Central memory CD8-positive, alpha-beta T cell (primary cell): ENCODE measurements around the gene LPCAT3.
A peak's percentile ranks its signal among the peaks of the same experiment; 100 is the strongest.

ENCODE experiments used
- ATAC-seq: fragments of 150-1000 bp; cut with Tn5 transposase; replicated peaks from 2 replicates; pipeline ENCODE4 v1.10.0; 2022; ENCODE audit warnings: mild to moderate bottlenecking, moderate FRiP score, moderate number of reproducible peaks; ENCODE audit not compliant: poor library complexity, severe bottlenecking; ENCODE audit errors: extremely low read depth
- DNase-seq, 2 donors: peaks; one replicate each; pipeline ENCODE4 v3.0.0; 2021; ENCODE audit warnings: low spot score in 2 of 2
- H3K27ac Mint-ChIP-seq: one replicate; pipeline ENCODE4 v1.8.0; 2022; ENCODE audit warnings: low read depth, mild to moderate bottlenecking, moderate library complexity, mixed read lengths
- H3K27me3 Mint-ChIP-seq: one replicate; pipeline ENCODE4 v1.8.0; 2022; ENCODE audit warnings: mixed read lengths
- H3K36me3 Mint-ChIP-seq: one replicate; pipeline ENCODE4 v1.8.0; 2022; ENCODE audit warnings: mild to moderate bottlenecking, moderate library complexity, mixed read lengths; ENCODE audit not compliant: insufficient read depth
- H3K4me1 Mint-ChIP-seq: one replicate; pipeline ENCODE4 v1.8.0; 2022; ENCODE audit warnings: mixed read lengths
- H3K4me3 Mint-ChIP-seq: one replicate; pipeline ENCODE4 v1.8.0; 2022; ENCODE audit warnings: mild to moderate bottlenecking, moderate library complexity, mixed read lengths
- H3K9me3 Mint-ChIP-seq: one replicate; pipeline ENCODE4 v1.8.0; 2022; ENCODE audit warnings: mixed read lengths

The LPCAT3 gene

GRCh38 chr12:6950811-6951540 is 67.3 kb downstream of the LPCAT3 start, which contains the start of gene PTPN6:
Gene PTPN6 (plus strand): TSS chr12:6951356. CDS start chr12:6951513, 157 bp downstream.
- Mint-ChIP-seq H3K36me3 (peaks cover 49% of the 10 kb centered on the region), H3K27ac (peak within 1 kb of the TSS; percentile 99), H3K4me3 (peak within 1 kb of the TSS; percentile 98), H3K9me3 (no peaks in the 10 kb centered on the region), H3K4me1 (peaks cover 92% of the 10 kb centered on the region), H3K27me3 (no peaks in the 10 kb centered on the region)
- DNase-seq = no peak
- peak; percentile 30 for ATAC-seq

GRCh38 chr12:6950401-6950801 is 67.9 kb downstream of the LPCAT3 start:
- ATAC-seq = no peak
- no peak for DNase-seq
- peak overlapping the region; percentile 98 for H3K4me3 Mint-ChIP-seq
- H3K4me1 Mint-ChIP-seq = peaks cover 92% of the 10 kb centered on the region
- H3K27ac Mint-ChIP-seq = peak overlapping the region; percentile 99
- H3K27me3 Mint-ChIP-seq = no peaks in the 10 kb centered on the region
- peaks cover 44% of the 10 kb centered on the region for H3K36me3 Mint-ChIP-seq
- no peaks in the 10 kb centered on the region for H3K9me3 Mint-ChIP-seq

- H3K36me3 Mint-ChIP-seq = peaks cover 41% of the 10 kb centered on the region
- no peaks in the 10 kb centered on the region for H3K9me3 Mint-ChIP-seq
- DNase-seq (no peak), ATAC-seq (peak; percentile 22)
- H3K4me3 Mint-ChIP-seq = peak overlapping the region; percentile 98
- H3K27me3 Mint-ChIP-seq = no peaks in the 10 kb centered on the region
- peak overlapping the region; percentile 99 for H3K27ac Mint-ChIP-seq
- peaks cover 92% of the 10 kb centered on the region for H3K4me1 Mint-ChIP-seq
Measured at GRCh38 chr12:6948873-6949594, 69.2 kb downstream of the LPCAT3 start.

DNA sequence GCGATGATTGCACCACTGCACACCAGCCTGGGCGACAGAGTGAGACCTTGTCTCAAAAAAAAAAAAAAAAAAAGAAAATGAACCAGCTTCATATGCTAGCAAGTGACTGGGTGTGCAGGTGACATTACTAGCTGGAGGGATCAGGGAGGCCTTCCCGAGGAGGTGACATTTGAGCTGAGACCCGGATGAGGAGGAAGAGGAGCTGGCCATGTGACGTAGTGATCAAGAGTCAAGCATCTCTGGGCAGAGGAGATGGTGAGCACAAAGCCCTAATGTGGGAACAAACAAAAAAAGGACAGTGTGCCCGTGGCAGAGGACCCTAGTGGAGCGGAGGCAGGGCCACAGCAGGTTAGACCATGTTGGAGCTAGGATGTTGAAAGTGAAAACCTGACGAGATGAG is 70.7 kb downstream of the LPCAT3 start:
- H3K9me3 Mint-ChIP-seq = no peaks in the 10 kb centered on the region
- ATAC-seq (no peak), DNase-seq (no peak)
- peak overlapping the region; percentile 99 for H3K27ac Mint-ChIP-seq
- no peaks in the 10 kb centered on the region for H3K27me3 Mint-ChIP-seq
- H3K4me3 Mint-ChIP-seq = peak overlapping the region; percentile 98
- H3K4me1 Mint-ChIP-seq = peaks cover 91% of the 10 kb centered on the region
- peaks cover 39% of the 10 kb centered on the region for H3K36me3 Mint-ChIP-seq

DNA sequence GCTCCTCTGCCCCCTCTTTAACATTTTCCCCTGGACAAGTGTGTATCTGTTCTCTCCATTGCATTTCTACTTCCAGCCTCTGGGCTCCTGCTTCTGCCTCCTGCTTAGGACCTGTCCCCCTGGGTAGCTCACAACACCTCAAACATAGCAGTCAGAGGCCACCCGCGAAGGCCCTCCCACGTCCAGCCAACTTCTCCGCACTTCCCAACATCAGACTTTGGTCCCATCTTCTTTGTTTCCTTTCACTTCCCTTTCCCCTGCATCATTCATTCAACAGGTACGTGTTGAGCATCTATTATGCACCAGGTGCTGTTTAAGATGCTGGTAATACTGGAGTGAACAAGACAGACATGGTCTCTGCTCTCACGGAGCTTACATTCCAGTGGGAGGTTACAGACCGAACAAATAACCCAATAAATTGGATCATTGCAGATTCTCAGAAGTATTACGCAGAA is 71.3 kb downstream of the LPCAT3 start:
- ATAC-seq (no peak), DNase-seq (no peak)
- peaks cover 90% of the 10 kb centered on the region for H3K4me1 Mint-ChIP-seq
- H3K9me3 Mint-ChIP-seq = no peaks in the 10 kb centered on the region
- peak overlapping the region; percentile 98 for H3K4me3 Mint-ChIP-seq
- H3K27me3 Mint-ChIP-seq = no peaks in the 10 kb centered on the region
- peak overlapping the region; percentile 99 for H3K27ac Mint-ChIP-seq
- peaks cover 36% of the 10 kb centered on the region for H3K36me3 Mint-ChIP-seq

DNA sequence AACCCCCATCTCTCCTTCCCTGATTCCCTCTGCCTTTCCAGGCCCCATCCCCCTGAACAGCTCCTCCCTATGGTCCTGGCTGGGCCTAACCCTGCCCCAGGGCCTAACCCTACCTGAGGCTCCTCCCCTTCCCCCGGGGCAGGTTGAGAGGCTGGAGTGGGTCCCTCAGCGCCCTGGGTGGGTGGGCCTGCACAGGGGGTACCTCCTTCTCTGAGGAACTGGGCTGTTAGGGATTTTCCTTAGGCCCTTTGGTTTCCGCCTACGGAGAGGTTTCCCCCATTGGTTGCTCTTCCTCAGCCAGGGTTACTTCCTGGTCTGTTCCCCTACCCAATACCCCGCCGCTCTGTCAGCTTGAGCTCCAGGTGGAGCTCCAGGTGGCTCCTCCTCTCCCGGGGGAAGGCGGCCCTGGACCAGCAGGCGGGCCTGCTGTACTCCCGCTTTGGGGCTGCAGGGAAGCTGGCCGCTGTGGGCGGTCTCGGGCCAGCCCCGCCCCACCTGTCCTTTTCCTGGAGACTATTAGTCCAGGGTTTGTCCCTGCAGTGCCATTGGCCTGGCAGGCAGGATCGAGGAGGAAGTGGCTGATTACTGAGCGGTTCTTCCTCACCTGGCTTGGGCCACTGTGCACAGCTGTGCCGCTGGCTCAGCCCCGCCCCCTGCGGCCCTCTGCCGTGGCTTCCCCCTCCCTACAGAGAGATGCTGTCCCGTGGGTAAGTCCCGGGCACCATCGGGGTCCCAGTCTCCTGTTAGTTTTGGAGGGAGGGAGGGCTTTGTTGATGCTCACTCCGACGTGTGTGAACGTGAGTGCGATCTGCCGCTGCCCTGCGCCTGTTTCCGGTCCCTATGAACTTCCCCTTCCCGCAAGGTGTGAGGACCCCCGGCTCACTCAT is 72.0 kb downstream of the LPCAT3 start:
- ATAC-seq (no peak), DNase-seq (no peak)
- Mint-ChIP-seq H3K4me3 (peak overlapping the region; percentile 98), H3K27me3 (no peaks in the 10 kb centered on the region), H3K36me3 (peaks cover 36% of the 10 kb centered on the region), H3K4me1 (peaks cover 86% of the 10 kb centered on the region), H3K9me3 (no peaks in the 10 kb centered on the region), H3K27ac (peak overlapping the region; percentile 99)

- Mint-ChIP-seq H3K9me3 (no peaks in the 10 kb centered on the region), H3K4me1 (peaks cover 81% of the 10 kb centered on the region), H3K36me3 (peaks cover 32% of the 10 kb centered on the region), H3K27me3 (no peaks in the 10 kb centered on the region), H3K4me3 (peak overlapping the region; percentile 98), H3K27ac (peak overlapping the region; percentile 99)
- ATAC-seq = no peak
- no peak for DNase-seq
Measured at GRCh38 chr12:6945613-6946012, 72.7 kb downstream of the LPCAT3 start.

DNA sequence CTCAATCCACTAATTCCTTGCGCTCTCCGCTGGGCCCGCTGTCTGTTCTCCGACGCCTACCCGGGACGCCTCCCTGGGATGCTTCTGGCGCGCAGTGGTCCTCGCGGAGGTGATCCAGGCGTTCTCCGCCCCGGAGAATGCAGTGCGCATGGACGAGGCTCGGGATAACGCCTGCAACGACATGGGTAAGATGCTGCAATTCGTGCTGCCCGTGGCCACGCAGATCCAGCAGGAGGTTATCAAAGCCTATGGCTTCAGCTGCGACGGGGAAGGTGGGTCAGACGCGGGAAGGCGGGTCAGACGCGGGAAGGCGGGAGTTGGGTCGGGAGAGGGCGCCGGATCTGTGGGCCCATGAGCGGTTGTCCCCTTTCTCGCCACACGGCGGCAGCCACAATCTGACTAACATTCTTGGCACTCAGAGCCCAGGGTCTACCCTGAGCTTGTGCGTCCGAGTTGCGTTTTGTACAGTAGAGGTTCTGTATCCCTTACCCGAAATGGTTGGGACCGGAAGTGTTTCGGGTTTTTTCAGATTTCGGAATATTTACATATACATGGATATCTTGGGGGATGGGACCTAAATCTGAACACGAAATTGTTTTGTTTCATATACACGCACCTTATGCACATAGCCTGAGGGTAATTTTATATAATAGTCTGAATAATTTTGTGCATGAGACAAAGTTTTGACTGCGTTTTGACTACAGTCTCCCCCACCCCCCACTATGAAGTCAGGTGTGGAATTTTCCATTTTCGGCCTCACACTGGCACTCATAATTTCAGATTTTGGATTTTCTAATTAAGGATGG is 73.7 kb downstream of the LPCAT3 start:
- Mint-ChIP-seq H3K4me3 (peak overlapping the region; percentile 98), H3K27ac (peak overlapping the region; percentile 99), H3K36me3 (peaks cover 31% of the 10 kb centered on the region), H3K27me3 (no peaks in the 10 kb centered on the region), H3K4me1 (peaks cover 71% of the 10 kb centered on the region), H3K9me3 (no peaks in the 10 kb centered on the region)
- ATAC-seq = peak; percentile 58
- peak; percentile 77 to 78 for DNase-seq

GRCh38 chr12:6943722-6944380 is 74.4 kb downstream of the LPCAT3 start, which contains the start of the genes C12orf57 and RNU7-1:
Gene C12orf57 (plus strand): TSS chr12:6944022. CDS start chr12:6944122, 100 bp downstream.
Gene RNU7-1 (plus strand): TSS chr12:6943816.
- Mint-ChIP-seq H3K27ac (peak within 1 kb of the TSS; percentile 99), H3K4me3 (peak within 1 kb of the TSS; percentile 98), H3K4me1 (peaks cover 70% of the 10 kb centered on the region), H3K36me3 (peaks cover 26% of the 10 kb centered on the region), H3K9me3 (no peaks in the 10 kb centered on the region), H3K27me3 (no peaks in the 10 kb centered on the region)
- DNase-seq = peak in 1 of 2 donors; percentile 69
- peak; percentile 69 for ATAC-seq

GRCh38 chr12:6943389-6943721 is 74.9 kb downstream of the LPCAT3 start:
- H3K9me3 Mint-ChIP-seq = no peaks in the 10 kb centered on the region
- peak; percentile 68 for ATAC-seq
- H3K27me3 Mint-ChIP-seq = no peaks in the 10 kb centered on the region
- peak in 1 of 2 donors; percentile 81 for DNase-seq
- peaks cover 26% of the 10 kb centered on the region for H3K36me3 Mint-ChIP-seq
- peaks cover 65% of the 10 kb centered on the region for H3K4me1 Mint-ChIP-seq
- peak overlapping the region; percentile 99 for H3K27ac Mint-ChIP-seq
- H3K4me3 Mint-ChIP-seq = peak overlapping the region; percentile 98

GRCh38 chr12:6942331-6942665 is 76.0 kb downstream of the LPCAT3 start:
- Mint-ChIP-seq H3K36me3 (peaks cover 27% of the 10 kb centered on the region), H3K27me3 (no peaks in the 10 kb centered on the region), H3K4me3 (peak overlapping the region; percentile 98), H3K9me3 (no peaks in the 10 kb centered on the region), H3K4me1 (peaks cover 61% of the 10 kb centered on the region), H3K27ac (peak overlapping the region; percentile 99)
- DNase-seq = no peak
- no peak for ATAC-seq
